HAP-1 (cell line): ENCODE data around the gene LBH.
"Not testable (repeated sequence)": the region's sequence is repeated elsewhere in the genome, so short reads cannot be mapped to it uniquely, and the experiment has no call there.

Experiments used
- DNase-seq, 2 experiments: peaks; one replicate each; pipeline ENCODE4 v3.0.0-alpha.2; 2016 to 2020; ENCODE audit warnings: low spot score in 2 of 2
- H3K27me3 ChIP-seq: fragments of 250-450 bp; sonication (Bioruptor Pico); 2 replicates; pipeline ENCODE4 v1.5.1; 2020; ENCODE audit warnings: low read depth, mild to moderate bottlenecking, moderate library complexity
- H3K36me3 ChIP-seq: fragments of 250-450 bp; sonication (Bioruptor Pico); replicated peaks from 2 replicates; pipeline ENCODE4 v1.5.1; 2020; ENCODE audit warnings: mild to moderate bottlenecking
- H3K4me1 ChIP-seq: fragments of 250-450 bp; sonication (Bioruptor Pico); 2 replicates; pipeline ENCODE4 v1.5.1; 2020; ENCODE audit warnings: mild to moderate bottlenecking
- H3K4me3 ChIP-seq: fragments of 250-450 bp; sonication (Bioruptor Pico); 2 replicates; pipeline ENCODE4 v1.5.1; 2020; ENCODE audit warnings: mild to moderate bottlenecking, moderate library complexity
- H3K9me3 ChIP-seq: fragments of 250-450 bp; sonication (Bioruptor Pico); 2 replicates; pipeline ENCODE4 v1.5.1; 2020; ENCODE audit warnings: mild to moderate bottlenecking, moderate library complexity
- in situ Hi-C: fragments of 300-500 bp; cut with MboI; formaldehyde crosslinking; loops from 3 replicates; pipeline ENCODE4 v1.14.3; 2020; ENCODE audit warnings: low sequenced_read_pairs, inconsistent platforms, mixed read lengths

LBH gene

DNA sequence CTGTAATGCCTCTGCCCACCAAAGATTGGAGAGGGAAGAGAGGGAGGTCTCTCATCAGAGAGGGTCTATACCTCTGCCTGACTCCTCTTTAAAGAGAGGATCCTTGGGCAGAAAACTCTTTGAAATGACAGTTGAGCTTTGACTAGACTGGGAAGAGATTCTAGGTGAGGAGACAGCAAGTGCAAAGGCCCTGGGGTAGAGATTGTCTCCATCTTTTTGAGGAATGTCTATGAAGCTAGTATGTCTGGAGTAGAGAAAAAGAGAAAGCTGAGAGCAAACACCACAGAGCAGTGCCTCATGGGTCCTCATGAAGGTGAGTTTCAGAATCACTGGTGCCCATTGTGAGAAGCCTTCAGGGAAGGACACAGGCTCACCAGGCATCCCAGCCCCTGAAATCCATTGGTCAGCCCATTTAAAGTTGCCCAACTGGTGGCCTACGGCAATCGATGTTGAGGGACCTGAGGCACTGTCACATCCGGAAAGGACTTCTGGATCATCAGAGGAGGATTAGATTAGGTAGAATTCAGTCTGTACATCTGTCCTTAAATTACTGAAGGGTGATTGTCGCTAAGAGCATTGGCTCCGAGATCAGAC lies 31.5 kb downstream of the LBH start:
- no peak for DNase-seq
- no peaks in the 10 kb centered on the region for H3K9me3 ChIP-seq
- no peak overlapping the region for H3K4me3 ChIP-seq
- H3K4me1 ChIP-seq: no peaks in the 10 kb centered on the region
- in situ Hi-C loops: no loop called here
- no peaks in the 10 kb centered on the region for H3K27me3 ChIP-seq
- peaks cover 21% of the 10 kb centered on the region for H3K36me3 ChIP-seq

DNA sequence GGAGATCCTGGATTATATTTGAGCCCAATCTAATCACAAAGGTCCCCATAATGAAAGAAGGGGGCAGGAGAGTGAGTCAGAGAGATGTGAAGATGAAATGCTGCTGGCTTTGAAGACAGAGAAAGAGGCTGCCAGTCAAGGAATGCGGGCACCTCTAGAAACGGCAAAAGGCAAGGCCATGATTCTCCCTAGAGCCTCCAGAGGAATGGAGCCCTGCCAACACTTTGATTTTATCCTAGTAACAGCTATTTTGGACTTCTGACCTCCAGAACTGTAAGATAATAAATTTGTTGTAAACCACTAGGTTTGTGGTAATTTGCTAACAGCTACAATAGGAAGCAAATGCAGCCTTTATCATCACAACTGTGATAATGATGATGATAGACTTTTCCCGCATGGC lies 32.9 kb downstream of the LBH start:
- peaks cover 6% of the 10 kb centered on the region for H3K36me3 ChIP-seq
- DNase-seq: no peak
- H3K4me3 ChIP-seq: no peak overlapping the region
- no peaks in the 10 kb centered on the region for H3K27me3 ChIP-seq
- H3K4me1 ChIP-seq: no peaks in the 10 kb centered on the region
- H3K9me3 ChIP-seq: no peaks in the 10 kb centered on the region
- in situ Hi-C loops: no loop called here

- in situ Hi-C loops: no loop called here
- Histone ChIP-seq H3K9me3 (no peaks in the 10 kb centered on the region), H3K36me3 (0 out of 2 replicates have a peak, but pooled peaks cover under 1% of the 10 kb centered on the region), H3K4me1 (no peaks in the 10 kb centered on the region), H3K4me3 (no peak overlapping the region), H3K27me3 (no peaks in the 10 kb centered on the region)
- DNase-seq: no peak
Observed at GRCh38 chr2:30265052-30266015, 34.0 kb downstream of the LBH start.

DNA sequence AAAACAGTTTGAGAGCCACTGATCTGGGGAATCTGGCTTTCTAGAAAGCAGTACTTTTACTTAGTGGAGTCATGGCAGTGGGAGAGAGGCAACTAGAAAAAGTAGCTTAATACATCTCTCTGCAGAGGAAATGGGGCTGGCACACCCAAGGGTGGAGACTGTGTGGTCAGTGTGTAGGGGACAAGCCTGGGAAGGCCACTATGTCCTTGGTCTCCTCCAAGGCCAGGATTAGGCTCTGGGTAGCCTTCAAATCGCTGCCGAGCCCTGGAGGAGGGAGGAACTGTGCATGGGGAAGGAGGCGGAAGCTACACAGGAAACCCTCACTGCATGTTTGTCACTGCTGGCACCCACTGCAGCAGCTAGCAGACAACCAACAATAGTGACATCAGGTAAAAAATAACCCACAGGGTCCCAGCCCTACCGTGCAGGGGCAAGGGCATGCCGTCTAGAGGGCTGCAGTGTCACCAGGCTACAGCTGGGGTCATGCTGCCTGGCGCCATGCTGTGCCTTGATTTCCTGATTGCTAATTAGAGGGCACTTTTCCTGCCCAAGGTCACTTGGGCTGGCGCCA lies 34.8 kb downstream of the LBH start:
- in situ Hi-C loops: no loop called here
- no peaks in the 10 kb centered on the region for H3K36me3 ChIP-seq
- no peak for DNase-seq
- no peak overlapping the region for H3K4me3 ChIP-seq
- H3K9me3 ChIP-seq: no peaks in the 10 kb centered on the region
- no peaks in the 10 kb centered on the region for H3K27me3 ChIP-seq
- H3K4me1 ChIP-seq: no peaks in the 10 kb centered on the region; the same call in 1 of the 2 replicates

DNA sequence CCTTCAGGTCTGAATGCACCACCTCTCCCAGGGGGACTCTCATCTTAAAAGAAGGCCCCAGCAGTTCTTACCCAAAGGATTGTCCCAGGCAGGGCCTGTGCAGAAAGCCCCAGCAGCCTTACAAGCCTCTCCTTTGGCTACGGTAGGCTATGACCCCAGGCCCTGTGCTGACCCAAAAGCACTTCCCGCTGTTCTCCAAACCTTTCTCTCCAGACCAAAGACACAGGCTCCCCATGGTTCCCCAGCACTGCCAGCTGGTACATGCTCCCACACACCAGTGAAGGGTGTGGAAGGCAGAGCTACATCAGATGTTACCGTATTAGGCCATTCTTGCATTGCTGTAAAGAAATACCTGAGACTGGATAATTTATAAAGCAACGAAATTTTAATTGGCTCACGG lies 35.4 kb downstream of the LBH start:
- DNase-seq: no peak
- no peaks in the 10 kb centered on the region for H3K27me3 ChIP-seq
- peaks cover 3% of the 10 kb centered on the region for H3K4me1 ChIP-seq
- H3K4me3 ChIP-seq: no peak overlapping the region
- H3K9me3 ChIP-seq: no peaks in the 10 kb centered on the region
- no peaks in the 10 kb centered on the region for H3K36me3 ChIP-seq
- in situ Hi-C loops: no loop called here

GRCh38 chr2:30267161-30267975 lies 36.0 kb downstream of the LBH start:
- DNase-seq: peak in 1 of 2 experiments; percentile 61
- H3K4me3 ChIP-seq: no peak overlapping the region
- peaks cover 8% of the 10 kb centered on the region for H3K4me1 ChIP-seq
- in situ Hi-C loops: no loop called here
- H3K36me3 ChIP-seq: no peaks in the 10 kb centered on the region
- no peaks in the 10 kb centered on the region for H3K9me3 ChIP-seq
- H3K27me3 ChIP-seq: no peaks in the 10 kb centered on the region

GRCh38 chr2:30268296-30268871 lies 37.0 kb downstream of the LBH start:
- Histone ChIP-seq H3K9me3 (no peaks in the 10 kb centered on the region), H3K36me3 (no peaks in the 10 kb centered on the region), H3K4me1 (peaks cover 17% of the 10 kb centered on the region), H3K4me3 (no peak overlapping the region), H3K27me3 (no peaks in the 10 kb centered on the region)
- in situ Hi-C loops: no loop called here
- DNase-seq: no peak

DNA sequence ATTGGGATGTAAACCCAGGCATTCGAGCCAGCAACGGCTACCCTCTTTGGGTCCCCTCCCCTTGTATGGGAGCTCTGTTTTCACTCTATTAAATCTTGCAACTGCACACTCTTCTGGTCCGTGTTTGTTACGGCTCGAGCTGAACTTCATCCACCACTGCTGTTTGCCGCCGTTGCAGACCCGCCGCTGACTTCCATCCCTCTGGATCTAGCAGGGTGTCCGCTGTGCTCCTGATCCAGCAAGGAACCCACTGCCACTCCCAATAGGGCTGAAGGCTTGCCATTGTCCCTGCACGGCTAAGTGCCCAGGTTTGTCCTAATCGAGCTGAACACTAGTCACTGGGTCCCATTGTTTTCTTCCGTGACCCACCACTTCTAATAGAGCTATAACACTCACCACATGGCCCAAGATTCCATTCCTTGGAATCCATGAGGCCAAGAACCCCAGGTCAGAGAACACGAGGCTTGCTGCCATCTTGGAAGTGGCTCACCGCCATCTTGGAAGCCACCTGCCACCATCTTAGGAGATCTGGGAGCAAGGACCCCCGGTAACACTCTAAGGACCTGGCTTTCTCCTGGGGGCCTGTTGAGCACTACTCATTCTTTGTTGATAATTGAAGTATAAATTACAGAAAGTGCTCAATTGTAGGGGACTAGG lies 37.9 kb downstream of the LBH start:
- DNase-seq, H3K4me3 ChIP-seq, in situ Hi-C loops, H3K9me3 ChIP-seq, H3K36me3 ChIP-seq, H3K27me3 ChIP-seq: not testable (repeated sequence)
- peaks cover 25% of the 10 kb centered on the region for H3K4me1 ChIP-seq

- Histone ChIP-seq H3K27me3 (no peaks in the 10 kb centered on the region), H3K4me1 (peaks cover 30% of the 10 kb centered on the region), H3K36me3 (no peaks in the 10 kb centered on the region), H3K4me3 (no peak overlapping the region), H3K9me3 (no peaks in the 10 kb centered on the region; the same call in 1 of the 2 replicates)
- no peak for DNase-seq
- in situ Hi-C loops: no loop called here
Observed at GRCh38 chr2:30269771-30270145, 38.4 kb downstream of the LBH start.

GRCh38 chr2:30270166-30270565 lies 38.8 kb downstream of the LBH start:
- in situ Hi-C loops: no loop called here
- peaks cover 34% of the 10 kb centered on the region for H3K4me1 ChIP-seq
- no peak for DNase-seq

DNA sequence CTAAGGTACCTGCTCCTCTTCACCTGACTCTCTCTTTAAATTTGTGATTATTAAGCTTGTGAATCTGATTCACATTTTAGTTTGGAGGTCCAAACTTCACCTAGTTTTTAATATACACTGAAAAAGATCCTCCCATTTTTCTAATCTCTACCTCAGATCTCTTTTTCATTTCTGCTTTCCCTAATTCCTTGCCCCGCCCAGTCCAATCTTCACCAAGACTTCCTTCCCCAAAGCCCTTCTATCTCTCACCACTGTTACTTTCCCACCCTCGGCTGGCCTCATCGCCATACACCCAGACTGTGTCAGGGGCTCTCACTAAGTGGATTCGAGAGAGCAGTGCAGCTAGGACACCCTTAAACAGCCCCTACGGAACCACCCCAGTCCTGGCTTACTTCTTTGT lies 40.0 kb downstream of the LBH start:
- Histone ChIP-seq H3K9me3 (no peaks in the 10 kb centered on the region; the same call in 1 of the 2 replicates), H3K4me1 (peaks cover 36% of the 10 kb centered on the region), H3K27me3 (no peaks in the 10 kb centered on the region), H3K4me3 (no peak overlapping the region), H3K36me3 (no peaks in the 10 kb centered on the region)
- no peak for DNase-seq
- in situ Hi-C loops: no loop called here

More at GRCh38 chr2:30270166-30270565, 38.8 kb downstream of the LBH start:
- Histone ChIP-seq H3K27me3 (no peaks in the 10 kb centered on the region), H3K4me3 (no peak overlapping the region), H3K9me3 (no peaks in the 10 kb centered on the region; the same call in 1 of the 2 replicates), H3K36me3 (no peaks in the 10 kb centered on the region)

- no peak for DNase-seq
- Histone ChIP-seq H3K4me3 (no peak overlapping the region), H3K9me3 (no peaks in the 10 kb centered on the region; the same call in 1 of the 2 replicates), H3K27me3 (no peaks in the 10 kb centered on the region), H3K4me1 (peaks cover 36% of the 10 kb centered on the region), H3K36me3 (no peaks in the 10 kb centered on the region)
- in situ Hi-C loops: no loop called here
Observed at GRCh38 chr2:30272286-30272685, 41.0 kb downstream of the LBH start.
